HepG2 (cell line): ENCODE data around the gene RAB36. TPM values are rescaled to one million over a fixed set of nuclear protein-coding genes. Genes with fewer than 3 reads are reported as not detected.

Experiments used
- ATAC-seq: fragments of 200-7000 bp; cut with Tn5 transposase; 3 replicates; pipeline ENCODE4 v1.9.1; 2020; ENCODE audit warnings: mild to moderate bottlenecking, moderate library complexity
- BruUV-seq: library from RNA; stranded (reverse); fragments of 400-500 nt; replicated peaks from 2 replicates; lab custom pipeline; 2021; lab: Mats Ljungman, UMichigan
- CTCF ChIA-PET: fragments of 300-600 bp; formaldehyde crosslinking; extraction: SDS; loops from one replicate; lab custom pipeline; 2021; ENCODE audit warnings: low total read pairs, inconsistent platforms, low intra/inter-chr PET ratio; lab: Yijun Ruan, JAX
- POLR2A ChIA-PET: fragments of 350-600 bp; sonication (Branson Sonifier 250); formaldehyde crosslinking; loops from one replicate; lab custom pipeline; 2020; ENCODE audit warnings: antibody characterized with exemption, inconsistent platforms; lab: Yijun Ruan, JAX
- DNase-seq: peaks from one replicate; pipeline ENCODE4 v3.0.0-alpha.2; 2015; ENCODE audit warnings: low spot score
- FAIRE-seq: peaks from 3 replicates; lab custom pipeline; 2011; peaks lifted over from hg19 to GRCh38; lab: Jason Lieb, UNC
- H2AFZ ChIP-seq: one replicate; pipeline ENCODE4 v1.6.1; 2011; ENCODE audit warnings: low read length, inconsistent platforms
- H3K27ac ChIP-seq: fragments of 300-600 bp; 3 replicates; pipeline ENCODE4 v1.8.0; 2011; ENCODE audit warnings: mixed run types, mild to moderate bottlenecking, mixed read lengths, low read length, inconsistent platforms; ENCODE audit not compliant: insufficient read depth; ENCODE audit errors: extremely low read length
- H3K27me3 ChIP-seq, 2 experiments: fragments of 200-600 bp in 1 of 2; 2 replicates in 1 of 2; 3 replicates in 1 of 2; pipeline versions ENCODE4 v1.6.0 to v1.8.0; 2011; ENCODE audit warnings: low read length in 2 of 2, mild to moderate bottlenecking in 2 of 2, moderate library complexity in 2 of 2, inconsistent platforms in 1 of 2; ENCODE audit not compliant: insufficient read depth in 2 of 2, control insufficient read depth in 1 of 2
- H3K36me3 ChIP-seq, 2 experiments: fragments of 200-600 bp in 1 of 2; replicated peaks in 1 of 2; 2 replicates in 1 of 2; 3 replicates in 1 of 2; pipeline versions ENCODE4 v1.5.1 to v1.8.0; 2011; ENCODE audit warnings: low read length in 2 of 2, inconsistent platforms in 1 of 2; ENCODE audit not compliant: insufficient read depth in 2 of 2, control insufficient read depth in 1 of 2
- H3K4me1 ChIP-seq: 2 replicates; pipeline ENCODE4 v1.5.1; 2012; ENCODE audit warnings: low read length, inconsistent platforms; ENCODE audit not compliant: insufficient read depth
- H3K4me2 ChIP-seq: 2 replicates; pipeline ENCODE4 v1.6.0; 2011; ENCODE audit warnings: low read depth, low read length, inconsistent platforms
- H3K4me3 ChIP-seq, 3 experiments: fragments of 200-600 bp in 1 of 3; sonication (generic), shearing (Covaris generic) in 1 of 3; replicated peaks in 1 of 3; 2 replicates each; pipeline ENCODE4 v1.5.1; 2011 to 2016; ENCODE audit warnings: low read length in 3 of 3, inconsistent platforms in 2 of 3, low read depth in 2 of 3, mild to moderate bottlenecking in 2 of 3, control low read depth in 1 of 3, mixed read lengths in 1 of 3; ENCODE audit not compliant: insufficient read depth in 1 of 3
- H3K79me2 ChIP-seq: one replicate; pipeline ENCODE4 v1.6.1; 2011; ENCODE audit warnings: low read length, inconsistent platforms; ENCODE audit not compliant: insufficient read depth
- H3K9ac ChIP-seq: 2 replicates; pipeline ENCODE4 v1.6.0; 2011; ENCODE audit warnings: mild to moderate bottlenecking, low read depth, low read length, inconsistent platforms; ENCODE audit not compliant: insufficient read depth
- H3K9me3 ChIP-seq: 2 replicates; pipeline ENCODE4 v1.5.1; 2012; ENCODE audit warnings: mild to moderate bottlenecking, low read length
- H4K20me1 ChIP-seq: 2 replicates; pipeline ENCODE4 v1.6.0; 2011; ENCODE audit warnings: inconsistent platforms, mild to moderate bottlenecking, low read length, moderate library complexity; ENCODE audit not compliant: insufficient read depth
- ARID3A ChIP-seq: IDR thresholded peaks from 2 replicates; pipeline ENCODE4 v1.6.1; 2012; ENCODE audit warnings: low read depth, low read length, improper control_type of control experiment
- ARNT2 ChIP-seq: sonication (generic); formaldehyde crosslinking; IDR thresholded peaks from 2 replicates; pipeline ENCODE4 v1.8.0; 2022; ENCODE audit warnings: mild to moderate bottlenecking, low read depth, missing genetic modification reagents, moderate library complexity
- CC2D1A ChIP-seq: sonication (generic); formaldehyde crosslinking; IDR thresholded peaks from 2 replicates; pipeline ENCODE4 v1.8.1; 2023; ENCODE audit warnings: mild to moderate bottlenecking, missing genetic modification reagents
- EP300 ChIP-seq, 3 experiments: sonication (generic) in 1 of 3; formaldehyde crosslinking in 1 of 3; IDR thresholded peaks; 2 replicates each; pipeline versions ENCODE4 v1.5.1 to v1.6.1; 2011 to 2020; ENCODE audit warnings: low read depth in 2 of 3, low read length in 2 of 3, borderline replicate concordance in 1 of 3, improper control_type of control experiment in 1 of 3, mild to moderate bottlenecking in 1 of 3, missing genetic modification reagents in 1 of 3, moderate library complexity in 1 of 3
- FOXO1 ChIP-seq: sonication (generic); formaldehyde crosslinking; IDR thresholded peaks from 2 replicates; pipeline ENCODE4 v1.4.0; 2020; ENCODE audit warnings: missing genetic modification reagents
- IKZF5 ChIP-seq: IDR thresholded peaks from 2 replicates; pipeline ENCODE4 v1.6.1; 2018; ENCODE audit warnings: missing genetic modification reagents, mild to moderate bottlenecking, missing compliant biosample characterization
- LCORL ChIP-seq, 2 experiments: fragments of 450-650 bp in 1 of 2; sonication (generic) in 1 of 2; formaldehyde crosslinking in 1 of 2; IDR thresholded peaks; 2 replicates each; pipeline versions ENCODE4 v1.5.0 to v1.6.1; 2017 to 2020; ENCODE audit warnings: antibody characterized with exemption in 1 of 2, missing genetic modification reagents in 1 of 2
- MED1 ChIP-seq: sonication (generic); formaldehyde crosslinking; IDR thresholded peaks from 2 replicates; pipeline ENCODE4 v1.4.0; 2020; ENCODE audit warnings: missing genetic modification reagents
- PBX2 ChIP-seq: IDR thresholded peaks from 2 replicates; pipeline ENCODE4 v1.6.1; 2016; ENCODE audit warnings: control low read depth
- PRDM4 ChIP-seq: sonication (generic); formaldehyde crosslinking; IDR thresholded peaks from 2 replicates; pipeline ENCODE4 v1.9.0; 2021; ENCODE audit warnings: missing genetic modification reagents, borderline replicate concordance
- RNF2 ChIP-seq: fragments of 450-650 bp; conservative IDR thresholded peaks from 2 replicates; pipeline ENCODE4 v1.6.1; 2016; ENCODE audit warnings: low read depth
- ZNF382 ChIP-seq: sonication (generic); formaldehyde crosslinking; IDR thresholded peaks from 2 replicates; pipeline ENCODE4 v1.5.0; 2020; ENCODE audit warnings: missing genetic modification reagents, mild to moderate bottlenecking, borderline replicate concordance
- ZNF639 ChIP-seq: conservative IDR thresholded peaks from 2 replicates; pipeline ENCODE4 v1.6.1; 2018; ENCODE audit warnings: missing genetic modification reagents
- ZSCAN20 ChIP-seq: sonication (generic); formaldehyde crosslinking; IDR thresholded peaks from 2 replicates; pipeline ENCODE4 v1.4.0; 2020; ENCODE audit warnings: missing genetic modification reagents, mild to moderate bottlenecking, borderline replicate concordance
- WGBS: methylation state at CpG from one replicate; pipeline ENCODE4 v1.1.6; 2017; ENCODE audit warnings: low lambda C conversion rate; 5-methylcytosine and 5-hydroxymethylcytosine counted together
- in situ Hi-C: cut with HindIII; loops from 2 replicates; pipeline ENCODE4 v1.10.0; 2017; ENCODE audit warnings: low pct_unique_long_range_greater_than_20kb; ENCODE audit not compliant: extremely low pct_ligation_motif_present
- intact Hi-C: fragments of 100-400 bp; cut with micrococcal nuclease; formaldehyde crosslinking; loops from one replicate; pipeline ENCODE4 v1.10.0; 2022; ENCODE audit not compliant: unreplicated experiment
- polyA plus RNA-seq, 8 experiments: library from polyadenylated mRNA; depleted of rRNA in 3 of 8; stranded (reverse) in 7 of 8; unstranded in 1 of 8; fragments of >200 nt; fragmentation: Illumina TruSeq in 4 of 8; extraction: Trizol in 4 of 8; gene quantifications; 2 replicates each; pipeline versions ENCODE4 v1.2.1 to v1.2.3, GENCODE V29; 2011 to 2016; ENCODE audit warnings: low read depth in 4 of 8, missing spikeins in 1 of 8, mixed read lengths in 1 of 8; ENCODE audit not compliant: insufficient read depth in 1 of 8
- total RNA-seq, 5 experiments: library from RNA; depleted of rRNA; stranded (reverse); fragments of >200 nt; fragmentation: Illumina TruSeq; extraction: Trizol; gene quantifications; 2 replicates each; pipeline ENCODE4 v1.2.3, GENCODE V29; 2016; ENCODE audit warnings: low read depth in 1 of 5

Gene RAB36
- total and polyA plus RNA-seq, 2 of the 13 experiments (the other 11 are each of a cell fraction or from before 2014, with no cell fraction given): 0.24 to 0.86 TPM

- in situ Hi-C loops (no loop called here), intact Hi-C loops (no loop called here)
- Histone ChIP-seq H3K9me3 (no peaks in the 10 kb centered on the region), H3K4me3 (no peak overlapping the region), H3K79me2 (peaks cover 73% of the 10 kb centered on the region), H4K20me1 (peaks cover 9% of the 10 kb centered on the region; the same call in 1 of the 2 replicates), H3K4me1 (peaks cover 26% of the 10 kb centered on the region), H3K4me2 (no peak overlapping the region), H3K27ac (no peak overlapping the region), H2AFZ (no peak overlapping the region), H3K9ac (no peak overlapping the region), H3K36me3 (peaks cover 4 to 28% of the 10 kb centered on the region in 2 experiments; a peak in 3 of 5 replicates), H3K27me3 (no peaks in the 10 kb centered on the region)
- POLR2A ChIA-PET: no interaction called here
- TF ChIP-seq MED1 (CRISPR knock-in tag) (no peak), PRDM4 (no peak), EP300 (IDR thresholded peaks at IDR 0.05; ENCODE audit: low read depth in 2 of 2, low read length in 2 of 2) (no peak), EP300 (CRISPR knock-in tag; IDR thresholded peaks at IDR 0.05; ENCODE audit: borderline replicate concordance) (no peak), FOXO1 (CRISPR knock-in tag) (no peak), ZNF382 (CRISPR knock-in tag) (no peak), IKZF5 (CRISPR knock-in tag) (no peak), ARID3A (no peak), ZNF639 (no peak), ARNT2 (CRISPR knock-in tag) (no peak), LCORL (IDR thresholded peaks at IDR 0.05) (no peak), LCORL (CRISPR knock-in tag; IDR thresholded peaks at IDR 0.05) (no peak), CC2D1A (CRISPR knock-in tag) (no peak), PBX2 (CRISPR knock-in tag) (no peak), ZSCAN20 (CRISPR knock-in tag) (no peak), RNF2 (no peak)
- FAIRE-seq (no peak), ATAC-seq (no peak), DNase-seq (no peak)
- WGBS: 87% methylated on average over 6 of the region's 10 CpGs
- BruUV-seq: no TSS peak
- CTCF ChIA-PET: no interaction called here
These were observed 67.1 kb downstream of the RAB36 start for GRCh38 chr22:23212061-23213021.
